HepG2 (cell line): Measurements from ENCODE around the gene CDK2AP2.

Source experiments
- ETV5 ChIP-seq: IDR thresholded peaks from 2 replicates; pipeline ENCODE4 v1.6.1; 2018; ENCODE audit warnings: missing biosample characterization, missing genetic modification reagents, inconsistent platforms, borderline replicate concordance
- POLR2A ChIP-seq, 2 experiments: IDR thresholded peaks; 2 replicates each; pipeline ENCODE4 v1.6.1; 2011; ENCODE audit warnings: low read depth in 2 of 2, low read length in 2 of 2, mild to moderate bottlenecking in 1 of 2, moderate library complexity in 1 of 2; ENCODE audit not compliant: insufficient read depth in 1 of 2
- ZFP41 ChIP-seq: sonication (generic); formaldehyde crosslinking; IDR thresholded peaks from 2 replicates; pipeline ENCODE4 v1.4.0; 2020; ENCODE audit warnings: mild to moderate bottlenecking, missing genetic modification reagents, borderline replicate concordance
- TF ChIP-seq, protein P1 (sequence below): IDR thresholded peaks from 2 replicates; pipeline ENCODE4 v1.6.1; 2012; ENCODE audit warnings: low read length, improper control_type of control experiment

DNA sequence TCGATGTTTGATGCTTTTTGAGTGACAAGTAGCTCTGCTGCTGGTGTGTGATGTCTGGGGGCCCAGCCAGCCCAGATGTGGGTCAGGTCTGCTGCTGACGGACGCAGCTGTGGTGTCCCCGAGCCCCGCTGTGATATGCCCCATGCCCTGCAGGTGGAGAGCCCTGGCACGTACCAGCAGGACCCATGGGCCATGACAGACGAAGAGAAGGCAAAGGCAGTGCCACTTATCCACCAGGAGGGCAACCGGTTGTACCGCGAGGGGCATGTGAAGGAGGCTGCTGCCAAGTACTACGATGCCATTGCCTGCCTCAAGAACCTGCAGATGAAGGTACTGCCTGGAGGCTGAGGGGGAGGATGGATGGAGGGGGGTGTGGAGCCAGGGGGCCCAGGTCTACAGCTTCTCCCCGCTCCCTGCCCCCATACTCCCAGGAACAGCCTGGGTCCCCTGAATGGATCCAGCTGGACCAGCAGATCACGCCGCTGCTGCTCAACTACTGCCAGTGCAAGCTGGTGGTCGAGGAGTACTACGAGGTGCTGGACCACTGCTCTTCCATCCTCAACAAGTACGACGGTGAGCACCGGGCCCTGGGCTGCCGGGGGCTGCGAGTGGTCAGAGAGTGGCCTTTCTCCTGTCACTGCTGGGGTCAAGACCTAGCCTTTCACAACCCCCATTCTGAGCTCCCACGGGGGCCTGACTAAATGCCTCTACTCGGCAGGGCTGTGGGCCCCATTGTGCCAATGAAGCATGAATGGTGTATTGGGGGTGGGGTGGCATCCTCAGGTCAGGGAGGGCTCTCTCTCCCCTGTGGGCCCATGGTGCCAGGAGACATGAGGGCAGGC lies 17.9 kb downstream of the CDK2AP2 start:
- TF ChIP-seq, protein P1, sequence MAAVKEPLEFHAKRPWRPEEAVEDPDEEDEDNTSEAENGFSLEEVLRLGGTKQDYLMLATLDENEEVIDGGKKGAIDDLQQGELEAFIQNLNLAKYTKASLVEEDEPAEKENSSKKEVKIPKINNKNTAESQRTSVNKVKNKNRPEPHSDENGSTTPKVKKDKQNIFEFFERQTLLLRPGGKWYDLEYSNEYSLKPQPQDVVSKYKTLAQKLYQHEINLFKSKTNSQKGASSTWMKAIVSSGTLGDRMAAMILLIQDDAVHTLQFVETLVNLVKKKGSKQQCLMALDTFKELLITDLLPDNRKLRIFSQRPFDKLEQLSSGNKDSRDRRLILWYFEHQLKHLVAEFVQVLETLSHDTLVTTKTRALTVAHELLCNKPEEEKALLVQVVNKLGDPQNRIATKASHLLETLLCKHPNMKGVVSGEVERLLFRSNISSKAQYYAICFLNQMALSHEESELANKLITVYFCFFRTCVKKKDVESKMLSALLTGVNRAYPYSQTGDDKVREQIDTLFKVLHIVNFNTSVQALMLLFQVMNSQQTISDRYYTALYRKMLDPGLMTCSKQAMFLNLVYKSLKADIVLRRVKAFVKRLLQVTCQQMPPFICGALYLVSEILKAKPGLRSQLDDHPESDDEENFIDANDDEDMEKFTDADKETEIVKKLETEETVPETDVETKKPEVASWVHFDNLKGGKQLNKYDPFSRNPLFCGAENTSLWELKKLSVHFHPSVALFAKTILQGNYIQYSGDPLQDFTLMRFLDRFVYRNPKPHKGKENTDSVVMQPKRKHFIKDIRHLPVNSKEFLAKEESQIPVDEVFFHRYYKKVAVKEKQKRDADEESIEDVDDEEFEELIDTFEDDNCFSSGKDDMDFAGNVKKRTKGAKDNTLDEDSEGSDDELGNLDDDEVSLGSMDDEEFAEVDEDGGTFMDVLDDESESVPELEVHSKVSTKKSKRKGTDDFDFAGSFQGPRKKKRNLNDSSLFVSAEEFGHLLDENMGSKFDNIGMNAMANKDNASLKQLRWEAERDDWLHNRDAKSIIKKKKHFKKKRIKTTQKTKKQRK = no peak
- TF ChIP-seq POLR2A (IDR thresholded peaks at IDR 0.05; ENCODE audit: insufficient read depth in 1 of 2, low read depth in 2 of 2, low read length in 2 of 2) (no peak), ETV5 (CRISPR knock-in tag) (no peak), ZFP41 (CRISPR knock-in tag) (no peak)
